Chondrocyte (in vitro differentiated cells): ENCODE results near the gene ZSWIM5. TPM values are rescaled to one million over a fixed set of nuclear protein-coding genes. Genes with fewer than 3 reads are reported as not detected.

Experiments used
- DNase-seq: peaks from one replicate; pipeline ENCODE4 v3.0.0; 2021; ENCODE audit warnings: mixed read lengths, low spot score
- H3K27ac Mint-ChIP-seq: one replicate; pipeline ENCODE4 v1.8.0; 2021; ENCODE audit warnings: mild to moderate bottlenecking, moderate library complexity, mixed read lengths; ENCODE audit not compliant: unreplicated experiment
- H3K27me3 Mint-ChIP-seq: 2 replicates; pipeline ENCODE4 v1.8.0; 2021; ENCODE audit warnings: low read depth, mixed read lengths
- H3K36me3 Mint-ChIP-seq: 2 replicates; pipeline ENCODE4 v1.8.0; 2021; ENCODE audit warnings: low read depth, mixed read lengths
- H3K4me1 Mint-ChIP-seq: 2 replicates; pipeline ENCODE4 v1.8.0; 2021; ENCODE audit warnings: low read depth, mild to moderate bottlenecking, mixed read lengths
- H3K4me3 Mint-ChIP-seq: one replicate; pipeline ENCODE4 v1.8.0; 2021; ENCODE audit warnings: mild to moderate bottlenecking, moderate library complexity, mixed read lengths; ENCODE audit not compliant: unreplicated experiment
- H3K9me3 Mint-ChIP-seq: 2 replicates; pipeline ENCODE4 v1.8.0; 2021; ENCODE audit warnings: low read depth, mixed read lengths
- CTCF ChIP-seq: fragments of 200-600 bp; sonication (generic); IDR thresholded peaks from 2 replicates; pipeline ENCODE4 v1.5.0; 2021; ENCODE audit warnings: antibody characterized with exemption, mild to moderate bottlenecking, moderate library complexity
- total RNA-seq: library from RNA; stranded (reverse); gene quantifications from 3 replicates; pipeline ENCODE4 v1.2.1, GENCODE V29; 2021

Gene ZSWIM5
- total RNA-seq, 1 donor from 2014 or later = 1.0 TPM

DNA sequence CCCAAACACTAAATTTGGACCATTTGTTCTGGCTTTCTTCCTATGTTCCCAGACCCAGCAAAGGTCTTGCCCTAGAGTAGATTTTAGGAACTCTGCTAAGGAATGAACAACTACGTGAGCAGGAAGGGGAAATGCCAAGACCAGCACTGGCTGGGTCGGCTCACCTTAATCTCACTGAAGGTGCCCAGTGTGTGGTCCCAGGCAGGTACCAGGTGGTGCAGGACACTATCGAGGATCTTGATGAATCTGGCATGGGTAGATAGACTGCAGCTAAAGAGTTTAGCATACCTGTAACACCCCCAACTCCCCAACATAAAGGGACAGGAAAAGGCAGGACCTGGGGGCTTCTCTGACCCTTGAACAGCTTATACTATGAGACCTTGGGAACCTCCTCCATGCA, 198.3 kb downstream of the ZSWIM5 start:
- no peak for DNase-seq
- Mint-ChIP-seq H3K4me1 (peaks cover 32% of the 10 kb centered on the region), H3K27ac (no peak overlapping the region), H3K36me3 (peaks cover 39% of the 10 kb centered on the region), H3K4me3 (no peak overlapping the region), H3K9me3 (no peaks in the 10 kb centered on the region), H3K27me3 (no peaks in the 10 kb centered on the region)
- TF ChIP-seq CTCF = no peak

GRCh38 chr1:45007311-45007710, 199.1 kb downstream of the ZSWIM5 start:
- Mint-ChIP-seq H3K27me3 (no peaks in the 10 kb centered on the region), H3K9me3 (no peaks in the 10 kb centered on the region), H3K27ac (no peak overlapping the region), H3K4me1 (peaks cover 24% of the 10 kb centered on the region), H3K4me3 (no peak overlapping the region), H3K36me3 (peaks cover 46% of the 10 kb centered on the region)
- no peak for TF ChIP-seq CTCF
- no peak for DNase-seq

- Mint-ChIP-seq H3K4me3 (no peak overlapping the region), H3K27ac (no peak overlapping the region), H3K9me3 (no peaks in the 10 kb centered on the region), H3K4me1 (peaks cover 15% of the 10 kb centered on the region), H3K36me3 (peaks cover 49% of the 10 kb centered on the region), H3K27me3 (no peaks in the 10 kb centered on the region)
- no peak for DNase-seq
- no peak for TF ChIP-seq CTCF
Observed at GRCh38 chr1:45005761-45006160, 200.6 kb downstream of the ZSWIM5 start.

DNA sequence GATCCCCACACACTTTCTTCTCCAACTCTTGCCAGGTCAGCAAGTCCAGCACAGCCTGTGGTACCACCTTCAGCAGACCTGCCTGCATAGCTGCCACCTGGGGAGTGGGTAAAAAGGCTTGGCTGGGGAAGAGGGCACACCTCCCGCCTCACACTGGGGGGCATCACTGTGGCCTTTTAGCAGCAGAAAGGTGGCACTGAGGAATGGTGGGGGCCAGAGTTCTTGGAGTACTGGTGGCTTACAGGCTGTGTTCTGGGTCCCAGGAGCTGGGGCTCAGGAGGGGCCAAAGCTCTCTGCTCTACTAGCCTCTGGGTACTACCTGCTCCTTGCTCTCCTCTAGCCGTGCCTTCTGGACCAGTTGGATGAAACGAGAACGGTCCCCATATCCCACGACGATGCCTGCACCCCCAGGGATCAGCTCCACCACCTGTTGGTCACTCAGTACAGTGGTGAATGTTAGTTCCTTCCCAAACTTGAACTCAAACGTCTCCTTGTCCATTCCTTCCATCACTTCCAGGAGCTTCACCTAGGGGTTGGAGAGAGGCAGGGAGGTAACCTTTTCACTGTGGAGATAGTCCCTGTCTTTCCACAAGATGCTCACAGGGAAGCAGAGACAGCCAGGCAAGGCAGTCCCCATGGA, 202.0 kb downstream of the ZSWIM5 start:
- H3K9me3 Mint-ChIP-seq = no peaks in the 10 kb centered on the region
- peaks cover 49% of the 10 kb centered on the region for H3K36me3 Mint-ChIP-seq
- no peak overlapping the region for H3K4me3 Mint-ChIP-seq
- no peak for DNase-seq
- H3K27ac Mint-ChIP-seq = no peak overlapping the region
- H3K4me1 Mint-ChIP-seq = peaks cover 5% of the 10 kb centered on the region
- TF ChIP-seq CTCF = no peak
- H3K27me3 Mint-ChIP-seq = no peaks in the 10 kb centered on the region

DNA sequence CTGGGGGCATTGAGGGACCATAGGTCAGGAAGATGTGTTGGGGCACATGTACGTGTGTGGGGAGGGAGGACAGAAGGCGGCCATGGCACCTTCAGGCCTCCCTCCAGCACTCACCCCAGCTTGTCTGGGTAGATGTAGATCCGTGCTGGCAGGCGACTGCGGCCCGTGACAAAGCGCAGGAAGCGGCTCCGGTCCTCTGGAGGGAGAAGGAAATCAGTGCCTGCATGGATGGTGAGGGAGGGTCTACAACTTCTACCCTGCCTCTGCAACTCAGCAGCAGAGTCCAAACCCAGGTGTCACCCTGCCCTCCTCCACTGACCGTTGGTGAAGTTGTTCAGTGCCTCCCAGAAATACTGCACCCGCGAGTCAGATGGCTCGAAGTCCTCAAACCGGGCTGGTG, 202.7 kb downstream of the ZSWIM5 start:
- Mint-ChIP-seq H3K27me3 (no peaks in the 10 kb centered on the region), H3K4me1 (no peaks in the 10 kb centered on the region), H3K36me3 (peaks cover 44% of the 10 kb centered on the region), H3K27ac (no peak overlapping the region), H3K9me3 (no peaks in the 10 kb centered on the region), H3K4me3 (no peak overlapping the region)
- no peak for TF ChIP-seq CTCF
- DNase-seq = no peak
